Stimulated activated CD4-positive, alpha-beta T cell treated with anti-CD3 and anti-CD28 coated beads, Interleukin-12 subunit alpha, Interleukin-12 subunit beta, amount 100 ng/mL, for 48 hours (primary cell): ENCODE measurements around the gene CIDEB.

Experiments used
- DNase-seq, 3 donors: peaks; one replicate each; pipeline ENCODE4 v3.0.0-alpha.2; 2020; ENCODE audit warnings: low read depth in 2 of 3, low spot score in 1 of 3

Gene CIDEB

GRCh38 chr14:24291446-24292117 is 16.2 kb downstream of the CIDEB start:
- no peak for DNase-seq

GRCh38 chr14:24290746-24291145 is 17.0 kb downstream of the CIDEB start:
- DNase-seq, result no peak

- peak; percentile 56 to 70 (median 59) for DNase-seq
Observed at GRCh38 chr14:24289649-24290280, 18.0 kb downstream of the CIDEB start.

GRCh38 chr14:24286996-24287395 is 20.8 kb downstream of the CIDEB start:
- DNase-seq, result no peak

- no peak for DNase-seq
Observed at GRCh38 chr14:24285351-24285750, 22.4 kb downstream of the CIDEB start.

GRCh38 chr14:24284501-24285035 is 23.2 kb downstream of the CIDEB start:
- DNase-seq, result no peak

- no peak for DNase-seq
Observed at GRCh38 chr14:24283796-24284460, 23.8 kb downstream of the CIDEB start.

- no peak for DNase-seq
Observed at GRCh38 chr14:24282736-24283135, 25.0 kb downstream of the CIDEB start.

- DNase-seq, result no peak
Observed at GRCh38 chr14:24281636-24282035, 26.1 kb downstream of the CIDEB start.

GRCh38 chr14:24280797-24281460 is 26.8 kb downstream of the CIDEB start:
- DNase-seq, result no peak

GRCh38 chr14:24279301-24280186 is 28.2 kb downstream of the CIDEB start:
- peak; percentile 26 to 46 (median 37) for DNase-seq

- no peak for DNase-seq
Observed at GRCh38 chr14:24278424-24278823, 29.4 kb downstream of the CIDEB start.

- DNase-seq, result no peak
Observed at GRCh38 chr14:24277606-24278321, 30.0 kb downstream of the CIDEB start.

- no peak for DNase-seq
Observed at GRCh38 chr14:24277071-24277470, 30.7 kb downstream of the CIDEB start.

GRCh38 chr14:24274101-24274543 is 33.7 kb downstream of the CIDEB start:
- peak; percentile 33 to 58 (median 37) for DNase-seq

- no peak for DNase-seq
Observed at GRCh38 chr14:24273422-24273998, 34.3 kb downstream of the CIDEB start.

- DNase-seq, result no peak
Observed at GRCh38 chr14:24272467-24272866, 35.3 kb downstream of the CIDEB start.

GRCh38 chr14:24271834-24272263 is 35.9 kb downstream of the CIDEB start:
- DNase-seq, result peak in 1 of 3 donors; percentile 27

GRCh38 chr14:24271134-24271833 is 36.5 kb downstream of the CIDEB start, which contains the start of gene RABGGTA:
Gene RABGGTA (minus strand): TSS chr14:24271597. CDS start chr14:24271115, 482 bp downstream.
- peak; percentile 75 to 81 (median 79) for DNase-seq
